ENCODE measurements around the gene DKK3.

Gene DKK3

DNA sequence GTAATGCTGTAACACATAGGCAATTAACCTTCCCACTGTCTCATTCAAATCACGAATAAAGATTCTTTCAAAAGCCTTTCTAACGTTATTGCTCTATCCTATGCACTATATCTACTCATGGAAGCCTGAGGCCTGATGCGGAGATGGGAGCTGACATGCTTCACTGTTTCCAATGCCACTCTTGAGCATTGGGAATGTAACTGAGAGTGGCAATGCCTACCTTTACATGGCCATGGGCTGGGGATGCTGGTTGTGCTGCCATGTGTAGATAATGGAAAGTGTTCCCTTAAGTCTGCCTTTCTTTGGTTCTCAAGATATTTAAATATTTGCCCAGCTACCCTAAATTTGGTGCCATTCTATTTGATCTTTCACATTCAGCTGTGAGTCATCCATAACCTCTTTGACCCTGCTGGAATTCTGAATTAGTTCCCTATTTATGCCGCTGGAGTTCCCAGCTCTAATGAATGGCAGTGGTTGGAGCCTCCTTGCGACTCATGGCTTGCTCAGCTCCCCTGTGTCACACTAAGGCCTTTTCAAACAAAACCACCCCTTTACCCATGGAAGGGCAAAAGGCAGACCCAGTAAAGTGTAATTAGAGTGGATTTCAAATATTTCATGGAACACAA is 21.4 kb upstream of the DKK3 start:
- peak; percentile 17 for DNase-seq (ENCODE audit: low read depth)

DNA sequence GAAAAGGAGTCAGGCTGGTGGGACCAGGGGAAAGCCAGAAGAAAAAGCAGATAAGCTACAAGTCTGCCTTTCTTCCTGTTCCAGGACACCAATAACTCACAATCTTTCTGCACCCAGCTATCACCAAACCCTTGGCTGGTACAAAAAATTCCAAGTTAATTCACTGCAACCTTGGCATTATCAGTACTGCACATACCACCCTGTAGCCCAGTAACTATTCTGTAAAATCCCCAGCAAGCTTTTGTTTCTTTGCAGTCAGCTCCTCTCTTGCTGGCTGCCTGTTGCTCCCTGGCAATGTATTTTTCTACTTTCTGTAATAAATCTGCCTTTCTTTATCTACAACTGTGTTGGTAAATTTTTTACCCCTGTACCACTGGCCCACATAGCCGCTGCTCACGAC is 20.7 kb upstream of the DKK3 start:
- DNase-seq (ENCODE audit: low read depth), result no peak

DNA sequence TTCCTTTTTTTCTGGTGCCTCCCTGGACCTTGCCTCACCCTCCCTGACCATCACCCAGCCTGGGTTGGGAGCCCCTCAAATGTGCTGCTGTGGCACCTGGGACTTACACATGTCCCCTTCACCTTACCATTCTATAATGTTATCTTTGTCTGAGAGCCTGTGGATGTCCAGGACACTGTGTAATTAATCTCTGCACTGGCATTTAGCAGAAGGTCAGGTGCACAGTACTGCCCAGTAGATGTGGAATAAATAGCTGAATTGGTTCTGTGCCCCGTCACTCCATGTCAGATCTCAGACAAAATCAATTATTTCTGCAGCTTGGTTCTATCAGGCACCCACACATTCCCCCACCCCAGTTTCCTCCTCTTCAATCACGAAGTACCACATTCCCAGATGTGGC is 19.9 kb upstream of the DKK3 start:
- DNase-seq (ENCODE audit: low read depth), result no peak

DNA sequence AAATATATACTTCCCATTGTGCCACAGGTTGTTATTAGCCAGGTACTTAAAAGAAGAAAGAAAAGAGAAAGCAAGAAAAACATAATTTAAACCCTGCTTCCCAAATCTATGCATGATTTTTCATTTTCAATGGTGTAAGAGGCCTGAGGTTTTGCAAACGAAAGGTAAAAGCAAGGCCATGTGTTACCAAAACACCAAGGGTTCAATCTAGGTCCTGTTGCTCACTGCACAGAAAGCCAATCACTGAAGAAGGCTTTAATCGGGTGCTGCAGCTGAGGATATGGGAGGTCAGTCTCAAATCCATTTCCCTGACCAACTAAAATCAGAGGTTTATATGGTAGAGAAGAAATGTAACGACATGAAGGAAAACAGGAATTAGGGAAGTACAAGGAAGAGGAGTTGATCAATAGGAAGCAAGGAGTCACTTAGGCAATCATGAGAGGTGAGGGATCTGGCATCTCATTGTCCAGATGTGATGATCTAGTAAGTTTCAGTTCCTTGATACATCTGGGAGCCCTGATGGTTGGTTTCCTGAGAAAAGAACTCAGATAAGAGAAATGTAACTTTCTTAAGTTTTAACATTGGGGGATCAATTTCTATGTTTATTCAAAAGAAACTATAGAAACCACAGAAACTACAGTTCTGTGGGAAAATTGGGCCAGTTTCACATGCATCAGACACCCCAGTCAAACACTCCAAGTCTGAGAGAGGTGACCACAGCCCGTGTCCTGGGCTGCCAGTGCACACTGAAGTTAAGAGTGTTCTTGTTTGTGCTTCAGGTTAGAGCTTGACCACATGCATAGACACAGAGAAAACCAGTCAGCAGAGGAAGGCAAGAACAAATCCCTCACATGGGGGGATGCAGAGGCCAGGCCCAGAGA is 18.1 kb upstream of the DKK3 start:
- DNase-seq (ENCODE audit: low read depth), result no peak

DNA sequence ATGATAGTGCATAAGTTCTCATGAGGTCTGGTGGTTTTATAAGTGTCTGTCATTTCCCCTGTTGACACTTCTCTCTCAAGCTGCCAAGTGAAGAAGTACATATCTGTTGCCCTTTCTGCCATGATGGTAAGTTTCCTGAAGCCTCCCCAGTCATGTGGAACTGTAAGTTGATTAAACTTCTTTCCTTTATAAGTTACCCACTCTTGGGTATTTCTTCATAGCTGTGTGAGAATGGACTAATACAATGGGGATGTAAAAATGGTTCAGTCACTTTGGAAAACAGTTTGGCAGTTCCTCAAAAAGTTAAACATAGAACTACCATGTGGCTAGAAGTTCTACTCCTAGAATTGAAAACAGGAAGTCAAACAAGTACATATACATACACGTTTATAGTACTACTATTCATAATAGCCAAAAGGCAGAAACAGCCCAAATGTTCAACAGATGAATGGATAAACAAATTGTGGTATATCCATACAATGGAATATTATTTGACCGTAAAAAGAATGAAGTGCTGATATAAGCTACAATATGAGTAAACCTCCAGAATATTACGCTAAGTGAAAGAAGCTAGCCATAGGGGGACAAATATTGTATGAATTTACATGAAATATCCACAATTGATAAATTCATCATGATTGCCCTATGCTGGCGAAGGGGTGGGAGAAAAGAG is 16.0 kb upstream of the DKK3 start:
- no peak for DNase-seq (ENCODE audit: low read depth)

DNA sequence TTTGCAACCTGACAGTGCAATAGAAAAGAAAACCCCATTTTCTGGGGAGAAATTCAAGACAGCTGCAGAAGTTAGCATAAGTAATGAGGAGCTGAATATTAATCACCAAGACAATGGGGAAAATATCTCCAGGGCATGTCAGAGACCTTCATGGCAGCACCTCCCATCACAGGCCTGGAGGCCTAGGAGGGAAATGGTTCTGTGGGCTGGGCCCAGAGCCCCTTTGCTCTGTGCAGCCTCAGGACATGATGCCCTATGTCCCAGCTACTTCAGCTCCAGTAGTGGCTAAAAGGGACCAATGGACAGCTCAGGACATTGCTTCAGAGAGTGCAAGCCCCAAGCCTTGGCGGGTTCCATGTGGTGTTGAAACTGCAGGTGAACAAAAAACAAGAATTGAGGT is 14.6 kb upstream of the DKK3 start:
- DNase-seq (ENCODE audit: low read depth), result no peak

DNA sequence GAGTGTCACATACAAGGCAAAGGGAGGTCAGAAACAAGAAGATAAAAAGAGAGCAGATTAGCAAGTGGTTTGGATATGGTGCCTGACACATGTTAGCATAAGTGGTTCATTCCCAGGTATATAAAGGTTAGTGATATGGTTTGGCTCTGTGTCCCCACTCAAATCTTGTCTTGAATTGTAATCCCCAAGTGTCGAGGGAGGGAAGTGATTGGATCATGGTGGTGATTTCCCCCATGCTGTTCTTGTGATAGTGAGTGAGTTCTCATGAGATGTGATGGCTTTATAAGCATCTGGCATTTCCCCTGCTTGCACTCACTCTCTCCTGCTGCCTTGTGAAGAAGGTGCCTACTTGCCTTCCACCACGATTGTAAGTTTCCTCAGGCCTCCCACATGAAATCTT is 12.1 kb upstream of the DKK3 start:
- DNase-seq (ENCODE audit: low read depth), result no peak

DNA sequence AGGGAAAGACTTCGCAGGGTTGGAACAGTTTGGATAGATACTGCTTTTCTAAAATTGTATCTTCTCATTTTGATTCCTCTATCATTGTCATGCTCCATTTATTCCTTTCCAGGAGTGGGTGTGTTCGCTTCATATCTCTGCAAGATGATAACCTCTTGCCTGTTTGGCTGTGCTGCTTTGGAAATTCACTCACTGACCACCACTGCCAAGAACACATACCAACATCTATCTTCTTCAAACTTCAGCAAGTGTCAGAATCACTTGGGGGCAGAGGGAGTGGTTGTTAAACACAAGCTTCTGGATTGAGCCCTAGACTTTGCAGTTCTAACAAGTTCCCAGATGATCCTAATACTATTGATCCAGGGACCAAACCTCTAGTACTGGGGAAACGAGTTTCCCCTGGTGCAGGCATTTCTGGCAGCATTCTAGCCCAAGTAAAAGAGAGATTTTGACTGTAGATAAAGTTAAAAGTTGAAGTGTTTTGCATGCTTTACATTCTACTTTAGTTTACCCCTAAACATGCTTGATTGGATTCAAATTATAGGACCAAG is 11.5 kb upstream of the DKK3 start:
- DNase-seq (ENCODE audit: low read depth), result peak; percentile 36

DNA sequence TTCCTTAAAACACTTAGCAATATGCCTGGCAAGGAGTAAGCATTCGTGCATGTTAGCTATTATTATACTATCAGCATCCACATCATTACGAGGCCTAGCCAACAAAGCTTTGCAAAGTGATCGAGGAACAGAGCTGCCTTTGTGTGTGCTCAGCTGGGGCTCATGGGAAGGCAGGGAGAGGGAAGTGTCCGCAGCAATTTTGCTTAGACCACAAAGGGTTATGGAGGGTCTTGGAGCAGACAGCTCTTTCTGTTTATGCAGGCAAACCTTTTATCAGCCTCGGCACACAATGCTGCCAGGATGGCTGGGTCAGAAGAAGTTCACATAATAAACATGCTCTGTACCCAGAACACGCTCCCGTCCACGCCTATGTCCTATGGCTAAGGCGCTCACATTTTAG is 10.9 kb upstream of the DKK3 start:
- no peak for DNase-seq (ENCODE audit: low read depth)

DNA sequence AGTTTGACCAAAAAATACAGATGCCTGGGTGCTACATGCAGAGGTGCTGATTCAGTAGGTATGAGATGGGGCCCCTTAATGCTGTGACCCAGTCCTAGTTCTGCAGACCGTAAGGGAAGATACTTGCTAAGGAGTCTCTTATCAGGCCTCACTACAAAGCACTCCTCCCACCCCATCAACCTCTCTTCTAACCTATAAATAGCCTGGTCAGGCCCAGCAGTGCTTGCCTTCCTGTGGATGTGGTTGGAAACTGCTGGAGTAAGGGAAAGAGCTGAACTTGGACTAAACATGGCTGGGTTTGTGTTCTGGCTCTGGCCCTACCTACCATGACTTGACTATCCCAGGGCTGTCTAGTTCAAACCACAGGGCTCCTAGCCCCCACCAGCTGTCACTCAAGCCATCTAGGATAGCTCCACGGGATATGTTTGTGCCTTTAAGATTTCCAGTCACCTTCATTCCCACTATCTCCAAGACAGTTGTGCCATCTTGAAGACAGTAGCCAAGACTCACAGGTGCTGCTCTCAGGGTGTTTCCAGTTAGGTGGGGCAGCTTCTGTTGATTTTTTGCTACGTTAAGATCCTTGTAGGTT is 9.5 kb upstream of the DKK3 start:
- DNase-seq (ENCODE audit: low read depth), result peak; percentile 65

DNA sequence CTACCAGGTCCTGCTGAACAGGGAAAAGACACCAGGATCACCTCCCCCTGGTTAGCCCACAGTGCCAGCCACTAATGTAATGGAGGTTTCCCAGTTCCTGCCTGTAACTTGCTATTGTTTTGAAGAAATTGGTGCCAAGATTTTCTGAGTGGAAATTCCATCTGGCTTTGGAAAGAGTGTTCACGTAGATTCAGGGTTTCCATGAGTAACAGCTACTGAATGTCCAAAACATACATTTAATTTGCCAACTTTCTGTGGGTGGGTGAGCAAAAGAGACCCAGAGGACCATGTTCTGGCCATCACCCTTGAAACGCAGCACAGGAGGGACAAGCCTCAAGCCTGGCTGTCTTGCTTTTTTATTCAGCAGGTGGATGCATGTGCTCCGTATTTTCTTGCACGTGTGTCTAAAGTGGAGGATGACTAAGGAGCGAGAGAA is 8.8 kb upstream of the DKK3 start:
- DNase-seq (ENCODE audit: low read depth), result no peak

DNA sequence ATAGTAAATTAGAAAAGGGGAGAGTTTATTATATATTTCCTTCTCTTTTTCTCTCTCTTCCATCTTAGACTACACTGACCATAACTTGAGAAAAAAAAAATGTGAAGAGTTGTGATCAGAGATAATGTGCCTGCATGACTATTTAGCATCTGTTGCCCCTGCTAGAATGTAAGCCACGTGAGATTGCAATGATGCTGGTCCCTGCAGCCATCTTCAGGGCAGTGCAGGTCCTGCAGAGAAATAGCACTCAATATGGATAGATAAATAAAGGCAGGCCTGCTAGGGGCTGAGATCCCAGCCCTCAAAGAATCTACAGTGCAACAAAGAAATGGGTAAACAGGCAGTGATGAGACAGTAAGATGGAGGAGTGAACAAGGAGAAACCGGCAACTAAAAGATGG is 7.8 kb upstream of the DKK3 start:
- no peak for DNase-seq (ENCODE audit: low read depth)

DNA sequence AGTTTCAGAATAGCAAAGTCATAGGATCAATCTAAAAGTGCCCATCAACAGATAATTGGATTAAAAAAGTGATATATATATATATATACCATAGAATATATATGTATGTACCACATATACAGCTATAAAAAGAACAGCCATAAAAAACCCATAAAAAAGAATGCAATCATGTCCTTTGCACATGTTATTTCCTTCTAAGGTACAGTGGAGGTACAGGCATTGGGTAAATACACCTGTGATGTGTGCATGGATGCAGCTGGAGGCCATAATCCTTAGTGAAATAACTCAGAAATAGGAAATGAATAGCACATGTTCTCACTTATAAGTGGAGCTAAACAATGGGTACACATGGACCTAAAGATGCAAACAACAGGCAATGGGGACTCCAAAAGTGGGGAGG is 7.1 kb upstream of the DKK3 start:
- no peak for DNase-seq (ENCODE audit: low read depth)

DNA sequence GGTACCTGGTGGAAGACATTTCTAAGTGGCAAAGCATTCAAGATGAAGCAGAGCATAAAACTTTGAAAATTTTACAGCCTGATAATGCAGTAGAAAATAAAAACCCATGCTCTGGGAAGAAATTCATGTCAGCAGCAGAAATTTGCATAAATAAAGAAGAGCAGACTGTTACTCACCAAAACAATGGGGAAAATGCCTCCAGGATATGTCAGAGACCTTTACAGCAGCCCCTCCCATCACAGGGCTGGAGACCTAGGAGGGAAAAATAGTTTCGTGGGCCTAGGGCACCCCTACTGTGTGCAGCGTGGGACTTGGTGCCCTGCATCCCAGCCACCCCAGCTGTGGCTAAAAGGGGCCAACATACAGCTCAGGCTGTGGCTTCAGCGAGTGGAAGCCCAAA is 5.4 kb upstream of the DKK3 start:
- DNase-seq (ENCODE audit: low read depth), result no peak

DNA sequence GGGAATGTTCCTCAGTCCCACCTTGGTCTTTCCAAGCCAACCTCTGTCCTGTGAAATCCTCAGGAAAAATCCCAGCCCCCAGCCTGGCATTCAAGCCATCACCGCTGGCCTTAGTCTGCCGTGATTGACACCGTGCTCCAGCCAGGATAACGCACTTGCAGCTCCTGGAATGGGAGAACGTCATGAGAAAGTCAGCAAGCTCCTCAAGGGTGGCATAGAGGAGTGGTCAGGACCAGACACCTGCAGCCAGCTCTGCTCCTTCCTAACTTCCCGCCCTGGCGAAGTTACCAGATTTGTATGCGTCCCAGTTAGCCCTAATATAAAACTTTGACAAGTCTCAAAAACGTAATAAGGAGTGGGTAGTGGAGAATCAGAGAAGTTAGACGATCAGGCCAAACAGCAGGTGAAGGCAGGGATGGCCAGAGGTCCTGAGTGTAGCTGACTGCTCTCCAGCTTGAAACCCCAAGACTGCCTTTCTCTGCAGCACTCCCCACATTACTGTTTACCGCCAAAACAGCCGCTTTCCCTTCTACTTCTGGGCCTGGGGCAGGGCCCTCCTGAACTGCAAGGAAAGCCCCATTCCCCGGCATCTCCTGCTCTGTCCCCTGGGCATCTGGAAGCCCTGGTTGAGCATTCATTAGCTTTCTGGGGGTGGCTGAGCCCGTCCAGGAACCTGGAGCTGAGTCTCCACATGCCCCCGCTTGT is 1.3 kb upstream of the DKK3 start:
- no peak for DNase-seq (ENCODE audit: low read depth)

DNA sequence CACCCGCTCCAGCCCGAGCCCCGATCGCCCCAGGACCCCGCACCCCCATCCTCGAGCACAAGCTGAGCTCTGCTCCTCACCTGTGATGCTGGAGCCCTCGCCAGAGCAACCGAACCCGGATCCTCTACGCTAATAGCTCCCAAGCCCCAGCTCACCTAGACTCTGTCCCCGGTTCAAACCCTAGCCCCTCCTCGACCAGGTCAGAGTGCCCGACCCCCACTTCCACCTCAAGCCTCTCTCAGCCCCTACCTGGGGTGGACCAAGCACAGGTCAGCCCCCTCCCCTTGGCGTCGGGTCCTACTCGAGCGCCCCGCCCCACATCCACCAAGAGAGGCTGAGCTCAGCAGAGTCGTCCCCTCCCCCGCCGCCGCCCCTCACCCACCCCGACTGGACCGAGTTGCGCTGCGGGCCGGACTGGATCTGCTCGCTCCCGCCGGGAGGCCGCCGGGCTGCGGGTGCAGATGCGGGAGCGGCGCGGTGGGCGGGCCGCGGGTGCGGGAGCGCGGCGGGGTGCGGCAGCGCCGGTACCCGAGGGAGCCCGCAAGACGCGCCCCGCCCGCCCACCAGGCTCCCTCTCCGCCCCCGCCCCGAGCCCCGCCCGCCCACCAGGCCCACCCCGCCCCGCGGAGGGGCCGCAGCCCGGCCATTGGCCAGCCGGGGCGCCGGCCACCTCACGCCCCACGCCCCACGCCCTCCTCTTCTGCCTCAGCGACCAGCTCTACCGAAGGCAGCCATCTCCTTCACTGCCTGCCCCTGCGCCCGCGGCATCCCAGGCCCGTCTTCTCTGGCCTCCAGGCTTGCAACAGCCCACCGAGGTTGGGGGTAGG is 577 bp upstream of the DKK3 start:
- DNase-seq (ENCODE audit: low read depth), result peak; percentile 38

DNA sequence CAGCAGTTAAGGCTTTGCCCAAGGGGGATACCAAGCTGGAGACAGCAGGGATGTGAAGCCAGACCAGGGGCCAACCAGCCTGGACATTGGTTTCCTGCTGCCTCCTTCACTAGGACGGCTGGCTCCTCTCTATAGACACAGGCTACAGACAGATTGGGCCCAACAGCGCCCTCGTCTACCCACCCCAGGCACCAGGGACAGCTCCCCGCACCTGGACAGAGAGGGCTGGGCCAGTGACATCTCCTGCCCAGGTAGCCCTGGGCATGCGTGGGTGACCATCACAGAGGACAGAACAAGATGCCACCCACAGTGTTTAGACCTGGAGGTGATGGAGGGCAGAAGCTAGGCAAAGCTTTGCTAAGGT is 1.2 kb downstream of the DKK3 start:
- DNase-seq (ENCODE audit: low read depth), result no peak

DNA sequence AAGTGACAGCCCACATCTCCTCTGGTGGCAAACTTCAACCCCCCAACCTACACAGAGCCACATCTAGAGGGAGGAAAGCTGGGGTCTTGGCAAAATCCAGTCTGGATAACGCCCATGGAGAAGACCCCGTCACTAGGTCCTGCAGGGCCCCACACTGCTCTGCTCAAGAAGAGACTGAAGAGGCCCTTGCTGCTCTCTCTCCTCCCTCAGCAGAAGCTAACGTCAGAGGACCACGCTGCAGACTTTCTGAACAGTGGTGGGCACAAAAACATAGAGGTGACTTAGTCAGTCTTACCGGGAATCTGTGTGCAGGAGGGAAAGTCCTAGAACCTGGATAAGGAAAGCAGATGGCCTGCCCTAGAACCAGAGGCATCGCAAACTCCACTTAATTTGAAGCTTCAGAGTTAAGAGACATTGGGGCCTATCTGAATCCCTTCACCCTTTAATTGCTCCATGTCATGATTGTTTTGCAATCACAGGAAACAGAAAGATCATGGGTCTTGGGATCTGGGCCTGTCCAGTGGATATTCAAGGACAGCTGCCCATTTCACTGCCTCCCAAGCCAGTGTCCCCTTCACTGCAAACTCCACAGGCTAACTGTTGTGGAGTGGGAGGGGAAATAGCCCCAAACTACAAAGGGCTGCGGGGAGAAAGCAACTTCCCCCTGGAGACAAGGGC is 1.7 kb downstream of the DKK3 start:
- DNase-seq (ENCODE audit: low read depth), result no peak

DNA sequence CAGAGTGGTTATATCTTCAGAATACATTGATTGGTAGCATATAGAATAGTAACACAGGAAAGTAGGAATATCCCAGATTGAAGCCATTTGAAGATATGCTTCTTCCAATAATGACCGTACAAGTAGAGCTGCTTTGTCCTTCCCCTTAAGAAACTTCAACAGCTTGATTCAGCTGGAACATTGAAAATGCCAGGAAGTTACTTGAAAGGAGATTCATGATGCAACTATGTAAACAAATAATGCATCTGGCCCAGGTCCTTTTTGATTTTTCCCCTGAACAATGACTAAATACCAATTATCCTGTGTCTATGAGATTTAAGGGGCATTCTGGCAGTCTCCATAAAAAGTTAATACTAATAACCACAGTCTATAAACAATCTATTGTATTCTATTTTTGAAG is 3.0 kb downstream of the DKK3 start:
- DNase-seq (ENCODE audit: low read depth), result peak; percentile 43

DNA sequence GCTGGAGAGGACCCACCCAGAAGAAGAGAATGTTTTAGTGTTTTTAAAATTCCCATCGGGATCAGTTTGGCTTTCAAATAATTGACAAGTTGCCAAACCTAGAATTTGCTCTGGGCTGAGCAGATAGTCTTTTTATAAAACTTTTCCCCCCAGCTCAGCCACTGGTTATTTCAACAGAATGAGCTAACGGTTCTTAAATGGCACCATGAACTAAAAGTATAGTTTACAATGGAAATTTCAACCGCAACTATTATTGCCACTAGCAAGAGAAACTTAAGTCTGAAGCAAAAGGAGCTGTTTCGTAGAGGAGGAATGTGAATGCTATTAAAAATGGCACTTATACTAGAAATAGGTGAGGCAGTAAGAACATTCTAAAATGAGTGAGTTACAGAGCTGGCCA is 3.4 kb downstream of the DKK3 start:
- no peak for DNase-seq (ENCODE audit: low read depth)

DNA sequence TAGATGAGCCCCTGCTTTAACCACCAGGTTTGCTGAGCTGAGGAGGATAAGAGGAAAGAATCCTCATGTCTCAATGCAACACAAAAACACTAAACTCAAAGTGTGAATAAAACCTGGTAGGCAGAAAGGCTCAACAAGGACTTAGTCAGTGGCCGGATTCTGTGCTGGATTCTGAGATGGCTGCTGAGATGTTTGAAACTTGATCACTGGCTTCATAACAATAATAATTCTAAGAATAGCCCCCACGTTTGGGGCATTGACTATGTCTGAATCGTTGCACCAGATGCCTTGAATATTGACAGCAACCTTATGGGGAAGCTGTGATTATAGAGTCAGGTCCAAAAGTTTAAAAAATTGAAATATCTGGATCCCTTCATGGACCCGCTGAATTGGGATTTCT is 4.6 kb downstream of the DKK3 start:
- no peak for DNase-seq (ENCODE audit: low read depth)
